NT2/D1 (cell line): ENCODE results near the gene ZFP36L2.

Experiments used
- SUZ12 ChIP-seq: IDR thresholded peaks from 2 replicates; pipeline ENCODE4 v1.6.1; 2011; ENCODE audit not compliant: insufficient read length, insufficient read depth; ENCODE audit errors: extremely low read depth
- YY1 ChIP-seq: IDR thresholded peaks from 2 replicates; pipeline ENCODE4 v1.6.1; 2011; ENCODE audit not compliant: insufficient read length, insufficient read depth
- ZNF274 ChIP-seq: IDR thresholded peaks from 2 replicates; pipeline ENCODE4 v1.6.1; 2011; ENCODE audit warnings: mild to moderate bottlenecking, low read depth, low read length

DNA sequence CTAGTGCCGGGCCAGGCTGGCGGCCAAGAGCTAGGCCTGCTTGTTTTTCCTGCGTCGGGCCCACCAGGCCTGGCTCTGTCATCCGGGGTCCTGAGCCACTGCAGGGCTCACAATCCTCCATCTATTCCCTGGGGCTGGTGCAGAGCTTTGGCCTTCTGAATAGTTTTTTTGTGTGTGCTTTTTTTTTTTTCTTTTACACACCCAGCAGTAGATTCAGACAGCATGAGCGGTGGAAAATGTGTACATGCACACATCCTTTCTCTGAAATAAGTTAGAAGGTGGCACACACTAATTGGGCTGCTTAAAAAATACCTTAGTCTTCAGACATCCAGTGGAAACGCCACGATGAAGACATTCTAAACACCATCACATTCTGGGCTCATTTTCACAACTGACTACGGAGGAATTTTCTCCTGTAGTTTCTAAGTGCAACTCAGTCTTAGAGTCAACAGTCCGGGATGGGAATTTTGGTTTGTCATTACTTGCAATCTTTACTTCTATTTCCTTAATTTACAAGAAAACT lies 6.1 kb downstream of the ZFP36L2 start:
- TF ChIP-seq YY1 (no peak), ZNF274 (no peak), SUZ12 (no peak)
